Nucleus accumbens (tissue), 56 donors: ENCODE results near the gene C9orf153.
"Not testable (repeated sequence)": the region's sequence is repeated elsewhere in the genome, so short reads cannot be mapped to it uniquely, and the experiment has no call there.

ENCODE experiments used
- DNase-seq, 56 donors: peaks; one replicate each; lab custom pipeline; 2025; lab: John Stamatoyannopoulos, UW

C9orf153 gene

DNA sequence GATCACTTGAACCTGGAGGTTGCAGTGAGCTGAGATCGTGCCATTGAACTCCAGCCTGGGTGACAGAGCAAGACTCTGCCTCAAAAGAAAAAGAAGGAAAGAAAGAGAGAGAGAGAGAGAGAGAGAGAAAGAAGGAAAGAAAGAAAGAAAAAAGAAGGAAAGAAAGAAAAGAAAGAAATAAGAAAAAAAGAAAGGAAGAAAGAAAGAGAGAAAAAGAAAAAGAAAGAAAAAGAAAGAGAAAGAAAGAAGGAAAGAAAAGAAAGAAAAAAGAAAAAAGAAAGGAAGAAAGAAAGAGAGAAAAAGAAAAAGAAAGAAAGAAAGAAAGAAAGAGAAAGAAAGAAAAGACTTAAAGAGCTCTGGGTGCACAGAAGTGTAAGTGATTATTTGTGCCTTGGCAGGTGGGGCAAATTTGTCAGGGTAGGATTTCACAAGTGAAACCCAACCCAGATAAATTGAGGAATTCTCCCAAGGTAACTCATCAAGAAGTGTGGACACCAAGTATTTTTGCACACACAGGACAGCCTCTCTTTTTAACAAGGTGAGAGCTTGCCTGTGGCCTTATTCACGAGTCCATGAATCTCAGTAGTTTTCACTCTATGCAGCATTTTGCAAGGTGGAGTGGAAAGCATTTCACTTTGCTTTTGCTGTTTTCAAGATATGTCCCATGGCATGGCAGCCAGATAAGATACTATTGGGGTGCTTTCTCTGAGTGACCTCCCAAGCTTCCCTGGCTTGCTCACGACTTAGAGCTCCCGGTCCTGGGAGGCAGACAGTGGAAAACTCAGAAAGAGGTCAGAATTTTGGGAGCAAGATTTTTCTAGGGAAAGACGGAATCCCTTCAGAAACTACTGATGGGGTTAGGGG, 57.8 kb downstream of the C9orf153 start:
- DNase-seq, result no peak

DNA sequence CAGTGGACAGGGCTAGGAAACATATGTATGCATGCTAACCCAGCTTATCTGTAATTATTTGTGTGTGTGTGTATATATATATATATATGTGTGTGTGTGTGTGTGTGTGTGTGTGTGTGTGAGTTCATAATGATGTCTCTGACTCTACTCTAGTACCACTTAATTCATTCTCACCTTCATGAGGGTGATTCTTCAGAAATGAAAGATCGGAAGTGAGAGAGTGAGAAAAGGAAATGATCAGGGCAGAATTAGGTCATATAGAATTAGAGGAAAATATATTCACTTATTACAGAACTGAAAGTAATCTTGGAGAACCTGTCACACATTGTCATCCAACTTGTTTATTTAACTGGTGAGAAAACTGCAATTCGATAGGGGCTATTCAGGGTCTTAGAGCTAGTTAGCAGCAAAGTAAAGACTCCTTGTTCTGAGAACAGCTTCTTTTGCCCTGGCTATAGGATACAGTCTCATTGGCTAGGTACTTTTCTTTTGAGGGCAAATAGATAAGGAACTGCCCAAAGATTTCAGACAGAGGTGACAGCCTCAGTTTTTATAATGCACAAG, 58.8 kb downstream of the C9orf153 start:
- DNase-seq, result no peak

DNA sequence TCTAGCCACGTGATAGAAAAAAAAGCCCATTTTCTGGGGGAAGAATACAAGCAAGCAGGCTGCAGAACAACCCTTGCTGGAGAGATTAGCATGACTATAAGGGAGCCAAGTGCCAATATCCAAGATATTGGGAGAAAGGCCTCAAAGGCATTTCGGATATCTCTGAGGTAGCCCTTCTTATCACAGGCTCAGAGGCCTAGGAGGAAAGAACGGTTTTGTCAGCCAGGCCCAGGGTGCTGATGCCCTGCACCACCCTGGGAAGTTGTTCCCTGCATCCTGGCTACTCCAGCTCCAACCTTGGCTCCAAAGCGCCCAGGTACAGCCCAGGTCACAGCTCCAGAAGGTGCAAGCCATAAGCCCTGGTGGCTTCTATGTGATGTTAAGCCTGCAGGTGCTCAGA, 66.4 kb downstream of the C9orf153 start:
- no peak for DNase-seq

DNA sequence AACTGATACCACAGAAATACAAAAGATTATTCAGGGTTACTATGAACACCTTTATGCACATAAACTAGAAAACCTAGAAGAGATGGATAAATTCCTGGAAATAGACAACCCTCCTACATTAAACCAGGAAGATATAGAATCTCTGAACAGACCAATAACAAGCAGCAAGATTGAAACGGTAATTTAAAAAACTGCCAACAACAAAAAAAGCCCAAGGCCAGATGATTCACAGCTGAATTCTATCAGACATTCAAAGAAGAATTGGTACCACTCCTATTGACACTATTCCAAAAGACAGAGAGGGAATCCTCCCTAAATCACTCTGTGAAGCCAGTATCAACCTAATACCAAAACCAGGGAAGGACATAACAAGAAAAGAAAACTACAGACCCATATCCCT, 68.8 kb downstream of the C9orf153 start:
- not testable (repeated sequence) for DNase-seq

DNA sequence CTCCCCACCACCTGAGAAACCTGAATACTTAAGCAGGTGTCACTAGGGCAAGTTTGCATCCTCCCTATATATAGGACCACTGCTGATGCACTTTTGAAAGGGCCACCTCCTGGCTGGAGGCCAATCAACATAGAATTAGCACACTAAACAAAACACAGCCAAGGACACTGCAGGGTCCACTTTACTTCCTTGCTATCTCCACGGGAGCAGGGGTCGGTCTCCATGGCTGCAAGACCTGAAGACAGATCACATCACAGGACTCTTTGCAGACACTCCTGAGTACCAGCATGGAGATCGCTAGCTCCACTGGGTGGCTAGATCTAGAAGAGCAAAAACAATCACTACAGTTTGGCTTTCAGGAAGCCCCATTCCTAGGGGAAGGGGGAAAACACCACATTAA, 72.3 kb downstream of the C9orf153 start:
- DNase-seq, result no peak

GRCh38 chr9:86186696-86187095, 72.8 kb downstream of the C9orf153 start:
- no peak for DNase-seq

GRCh38 chr9:86185872-86186271, 73.6 kb downstream of the C9orf153 start:
- DNase-seq, result peak in 16 of 56 donors; percentile 3 to 63 (median 8)

- no peak for DNase-seq
Measured at GRCh38 chr9:86184138-86184524, 75.3 kb downstream of the C9orf153 start.

- DNase-seq, result no peak
Measured at GRCh38 chr9:86183229-86184137, 76.0 kb downstream of the C9orf153 start.

- DNase-seq, result no peak
Measured at GRCh38 chr9:86181379-86182315, 77.8 kb downstream of the C9orf153 start.

DNA sequence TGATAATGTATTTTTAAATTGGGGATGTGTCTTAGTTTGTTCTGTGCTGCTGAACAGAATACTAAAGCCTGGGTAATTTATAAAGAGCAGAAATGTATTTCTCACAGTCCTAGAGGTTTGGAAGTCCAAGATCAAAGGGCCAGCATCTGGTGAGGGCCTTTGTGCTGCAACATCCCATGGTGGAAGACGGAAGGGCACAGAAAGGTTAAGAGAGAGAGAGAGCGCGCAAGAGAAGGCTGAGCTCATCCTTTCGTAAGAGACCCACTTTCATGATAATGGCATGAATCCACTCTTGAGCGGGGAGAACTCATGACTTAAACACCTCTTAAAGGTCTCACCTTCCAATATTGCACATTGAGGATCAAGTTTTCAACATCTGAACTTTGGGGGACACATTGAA, 81.0 kb downstream of the C9orf153 start:
- no peak for DNase-seq

DNA sequence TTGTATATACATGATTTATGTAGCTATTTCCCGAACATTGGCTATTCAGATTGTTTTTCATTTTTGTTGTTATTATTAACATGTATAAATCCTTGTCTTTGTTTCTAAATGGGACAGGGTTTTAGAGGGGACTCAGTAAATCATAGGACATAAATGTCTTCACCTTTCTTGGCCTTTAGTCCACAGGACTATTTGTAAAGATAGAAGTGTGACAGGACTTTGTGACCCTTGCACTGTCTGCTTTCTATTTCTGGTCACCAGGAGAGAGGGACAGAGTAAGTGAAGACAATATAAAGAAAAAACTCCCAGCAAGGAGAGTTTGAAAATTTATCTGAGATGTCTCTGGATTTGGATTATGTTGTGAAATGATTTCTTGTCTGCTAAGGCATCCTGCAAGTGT, 81.5 kb downstream of the C9orf153 start:
- DNase-seq, result no peak

DNA sequence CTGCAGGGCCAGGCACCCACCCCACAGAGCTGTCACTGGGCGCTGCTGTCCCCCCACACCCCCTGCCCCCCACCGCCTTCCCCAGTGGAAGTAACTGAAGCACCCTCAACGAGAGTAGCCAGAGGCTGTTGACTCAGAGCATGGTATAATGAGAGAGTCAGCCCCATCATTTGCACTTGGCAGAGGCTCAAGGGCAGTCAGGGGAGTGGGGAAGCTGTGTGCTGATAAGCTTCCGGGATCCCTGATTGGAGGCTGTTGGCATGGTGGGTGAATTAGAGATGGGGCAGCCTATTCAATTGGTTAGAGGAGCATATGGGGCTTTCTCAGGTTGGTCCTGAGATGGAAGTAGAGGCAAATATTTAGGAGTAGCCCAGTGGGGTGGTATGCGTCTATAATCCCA, 83.0 kb downstream of the C9orf153 start:
- DNase-seq, result peak in 1 of 56 donors; percentile 8

DNA sequence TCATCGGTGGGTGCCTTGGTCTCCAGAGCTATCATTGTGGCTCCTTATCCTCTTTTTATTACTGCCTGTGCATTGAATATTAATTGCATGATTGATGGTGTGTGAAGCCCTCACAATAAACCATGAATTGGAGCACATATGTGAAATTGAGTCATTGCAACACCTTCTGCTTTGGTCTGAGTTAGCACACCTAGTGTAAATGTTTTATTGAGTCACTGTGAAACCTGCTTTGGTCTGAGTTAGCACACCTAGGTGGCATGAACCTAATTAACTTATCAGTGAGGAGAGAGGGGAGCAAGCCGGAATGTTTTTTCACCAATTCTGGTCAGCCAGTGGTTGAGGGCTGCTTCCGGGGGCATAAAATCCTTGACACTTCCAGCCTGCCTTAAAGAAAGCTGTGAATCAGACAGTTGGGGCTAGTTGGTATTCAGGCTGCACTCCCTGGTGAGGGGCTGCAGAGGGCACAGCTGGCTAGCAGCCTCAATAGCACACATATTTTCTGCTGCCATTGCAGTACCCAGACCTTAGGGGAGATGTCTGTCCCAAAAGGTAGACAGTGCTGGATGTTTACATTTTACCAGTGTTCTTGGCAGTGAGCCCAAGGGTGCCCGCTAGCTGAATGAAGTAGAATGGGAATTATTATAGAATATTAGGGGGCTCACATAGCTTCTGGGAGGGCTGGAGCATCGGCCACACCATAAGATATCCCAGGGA, 83.6 kb downstream of the C9orf153 start:
- DNase-seq, result no peak

DNA sequence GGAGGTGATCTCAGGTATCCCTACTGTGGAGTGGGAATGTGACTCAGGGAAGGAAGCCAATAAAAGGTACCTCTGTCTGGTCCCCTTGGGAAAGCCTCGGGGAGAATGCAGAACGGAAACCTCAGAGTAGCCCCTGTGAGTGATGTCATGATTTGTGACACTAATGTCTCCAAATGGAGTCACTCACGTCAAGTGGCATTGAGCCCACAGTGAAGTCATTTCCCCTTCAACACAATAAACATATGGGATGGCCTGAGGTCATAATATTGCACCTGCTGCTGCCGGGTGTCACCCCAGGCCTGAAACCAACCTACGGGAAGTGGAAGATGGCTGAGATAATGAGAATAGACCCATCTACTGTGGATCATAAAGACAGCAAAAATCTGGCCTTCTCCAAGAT, 84.2 kb downstream of the C9orf153 start:
- no peak for DNase-seq
